GM12872 (cell line): ENCODE measurements around the gene LFNG.

Experiments
- CTCF ChIP-seq: IDR thresholded peaks from 3 replicates; pipeline ENCODE4 v1.5.1; 2011; ENCODE audit warnings: low read depth, mild to moderate bottlenecking, low read length, moderate library complexity; ENCODE audit not compliant: insufficient read depth

LFNG gene

DNA sequence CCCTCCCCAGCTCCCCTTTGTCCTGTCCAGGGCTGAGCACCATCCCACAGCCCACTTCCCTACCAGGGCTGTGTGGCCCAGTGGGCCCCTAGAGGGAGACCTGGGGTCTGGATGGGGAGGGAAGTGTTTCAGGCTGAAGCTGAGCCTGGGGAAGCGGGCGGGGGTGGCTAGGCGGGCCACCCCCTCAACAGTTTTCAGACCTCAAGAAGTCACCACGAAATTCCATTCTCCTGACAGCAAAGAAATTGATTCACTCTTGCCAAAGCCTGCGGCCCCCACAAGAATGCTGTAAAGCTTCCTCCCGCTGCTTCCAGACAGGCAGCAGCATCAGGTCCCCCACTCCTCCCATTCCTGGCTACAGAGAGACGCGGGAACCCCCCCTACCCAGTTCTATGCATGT, 2.5 kb upstream of the LFNG start:
- TF ChIP-seq CTCF, result no peak

DNA sequence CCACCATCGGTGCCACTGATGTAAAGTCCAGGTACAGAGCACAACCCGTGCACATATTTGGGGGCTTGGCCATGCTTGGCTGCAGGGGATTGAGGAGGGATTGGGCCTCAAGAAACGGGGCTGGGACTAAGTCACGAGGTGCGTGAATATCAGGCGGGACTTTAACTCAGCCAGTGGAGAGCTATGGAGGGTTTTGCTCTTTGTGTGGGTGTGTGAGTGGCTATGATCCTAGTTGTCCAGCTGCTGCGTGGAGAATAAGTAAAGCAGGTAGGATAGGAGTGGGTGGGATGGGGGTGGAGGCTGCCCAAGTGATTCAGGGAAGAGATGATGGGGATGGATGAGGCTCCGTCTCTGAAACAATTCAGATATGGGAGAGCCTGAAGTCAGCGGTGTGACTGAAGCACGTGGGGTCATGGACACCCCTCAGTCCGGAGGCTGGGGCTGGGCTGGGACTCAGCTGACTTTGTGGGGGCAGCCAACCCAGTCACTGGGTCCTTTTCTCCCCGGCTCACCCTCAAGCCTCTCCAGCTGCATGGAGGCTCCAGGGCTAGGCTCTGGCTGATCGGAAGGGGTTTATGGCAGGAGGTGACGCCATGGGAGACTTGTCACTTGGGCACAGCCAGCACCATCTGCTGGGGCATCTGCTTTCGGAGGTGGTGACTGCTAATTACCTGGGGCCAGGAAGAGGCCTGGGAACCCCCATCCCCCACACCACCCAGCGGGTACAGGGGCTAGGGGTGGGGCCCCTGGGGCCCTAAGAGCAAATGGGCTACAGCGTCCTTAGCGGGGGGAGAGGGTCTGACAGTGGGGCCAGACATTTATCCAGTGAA, 1.7 kb upstream of the LFNG start:
- TF ChIP-seq CTCF, result no peak

GRCh38 chr7:2518737-2519118, 846 bp upstream of the LFNG start:
- TF ChIP-seq CTCF, result no peak

DNA sequence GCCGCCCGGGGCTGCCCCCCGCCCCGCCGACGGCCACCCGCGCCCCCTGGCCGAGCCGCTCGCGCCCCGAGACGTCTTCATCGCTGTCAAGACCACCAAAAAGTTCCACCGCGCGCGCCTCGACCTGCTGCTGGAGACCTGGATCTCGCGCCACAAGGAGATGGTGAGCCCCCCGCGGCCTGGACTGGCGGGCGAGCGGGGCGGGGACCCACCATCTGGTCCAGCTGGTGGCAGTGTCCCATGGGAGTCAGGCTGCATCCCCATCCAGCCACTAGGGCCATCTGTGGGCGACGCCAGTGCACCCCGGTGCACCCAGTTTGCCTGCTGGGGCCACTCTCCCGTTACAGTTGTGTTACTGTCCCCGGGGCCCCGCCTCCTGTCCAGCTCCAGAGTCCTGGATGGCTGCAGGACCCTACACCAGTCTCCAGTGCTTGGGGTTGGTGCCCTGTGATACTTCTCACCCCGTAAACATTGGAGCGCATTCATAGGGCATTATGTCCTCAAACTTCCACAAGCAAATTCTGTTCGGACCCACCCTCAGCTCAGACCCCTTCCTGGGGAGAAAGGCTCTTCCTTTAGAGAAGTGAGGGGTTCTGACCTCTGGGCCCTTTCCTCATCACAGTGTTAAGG, 672 bp downstream of the LFNG start:
- no peak for TF ChIP-seq CTCF

GRCh38 chr7:2520761-2521290, 1.3 kb downstream of the LFNG start:
- TF ChIP-seq CTCF, result no peak

- no peak for TF ChIP-seq CTCF
Measured at GRCh38 chr7:2521341-2521745, 1.8 kb downstream of the LFNG start.

DNA sequence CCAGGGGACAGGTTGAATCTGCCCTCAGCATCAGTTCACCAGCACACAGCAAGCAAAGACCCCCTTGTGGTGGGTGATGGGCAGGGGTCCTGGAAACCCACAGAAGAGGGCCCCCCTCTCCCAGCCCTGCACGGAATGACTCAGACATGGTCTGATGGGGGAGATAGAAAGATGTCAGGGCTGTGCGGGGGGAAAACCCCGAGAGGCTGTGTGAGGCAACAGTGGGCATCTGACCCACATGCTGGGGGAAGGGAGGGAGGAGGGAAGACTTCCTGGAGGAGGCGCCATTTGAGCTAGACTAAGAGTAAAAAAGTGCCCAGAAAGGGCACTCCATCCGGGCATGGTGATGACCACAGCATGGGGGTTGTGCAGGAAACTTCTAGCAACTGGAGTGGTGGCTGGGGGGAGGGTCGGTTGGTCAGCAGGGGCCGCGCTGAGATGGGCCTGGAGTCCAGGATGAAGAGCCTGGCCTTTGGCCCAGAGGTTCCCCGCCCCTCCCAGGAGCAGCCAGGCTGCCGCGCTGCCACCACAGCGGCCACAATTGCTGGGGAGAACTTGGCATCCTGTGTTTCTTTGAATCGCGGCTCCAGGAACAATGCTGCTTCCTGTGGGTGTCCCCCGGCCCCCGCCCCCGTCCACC, 2.5 kb downstream of the LFNG start:
- TF ChIP-seq CTCF, result no peak
